Measurements from ENCODE around the gene PRLR.

The PRLR gene

DNA sequence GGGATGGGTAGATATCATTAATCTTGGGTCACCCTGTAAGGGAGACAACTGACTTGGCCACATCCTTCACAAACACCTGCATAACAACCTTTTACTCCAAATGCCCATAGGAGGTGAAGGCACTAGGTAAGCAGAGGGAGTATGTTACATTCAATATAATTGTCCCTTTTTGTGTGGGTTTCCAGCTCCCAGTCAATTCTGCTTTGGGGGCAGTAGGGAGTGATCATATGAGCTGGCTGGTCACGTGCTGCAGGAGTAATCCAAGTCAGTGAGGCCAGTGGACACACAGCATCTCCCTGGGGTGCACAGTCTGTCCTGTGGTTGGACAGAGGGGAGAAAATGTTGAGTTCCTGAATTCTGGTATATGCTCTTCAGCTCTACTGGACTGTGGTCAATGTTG is 181.4 kb downstream of the PRLR start:
- no peak overlapping the region for H3K27ac ChIP-seq
- no peak for TF ChIP-seq ZFX (IDR thresholded peaks at IDR 0.05; ENCODE audit: borderline replicate concordance)
- TF ChIP-seq, protein P1, sequence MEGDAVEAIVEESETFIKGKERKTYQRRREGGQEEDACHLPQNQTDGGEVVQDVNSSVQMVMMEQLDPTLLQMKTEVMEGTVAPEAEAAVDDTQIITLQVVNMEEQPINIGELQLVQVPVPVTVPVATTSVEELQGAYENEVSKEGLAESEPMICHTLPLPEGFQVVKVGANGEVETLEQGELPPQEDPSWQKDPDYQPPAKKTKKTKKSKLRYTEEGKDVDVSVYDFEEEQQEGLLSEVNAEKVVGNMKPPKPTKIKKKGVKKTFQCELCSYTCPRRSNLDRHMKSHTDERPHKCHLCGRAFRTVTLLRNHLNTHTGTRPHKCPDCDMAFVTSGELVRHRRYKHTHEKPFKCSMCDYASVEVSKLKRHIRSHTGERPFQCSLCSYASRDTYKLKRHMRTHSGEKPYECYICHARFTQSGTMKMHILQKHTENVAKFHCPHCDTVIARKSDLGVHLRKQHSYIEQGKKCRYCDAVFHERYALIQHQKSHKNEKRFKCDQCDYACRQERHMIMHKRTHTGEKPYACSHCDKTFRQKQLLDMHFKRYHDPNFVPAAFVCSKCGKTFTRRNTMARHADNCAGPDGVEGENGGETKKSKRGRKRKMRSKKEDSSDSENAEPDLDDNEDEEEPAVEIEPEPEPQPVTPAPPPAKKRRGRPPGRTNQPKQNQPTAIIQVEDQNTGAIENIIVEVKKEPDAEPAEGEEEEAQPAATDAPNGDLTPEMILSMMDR (IDR thresholded peaks at IDR 0.05) = no peak

DNA sequence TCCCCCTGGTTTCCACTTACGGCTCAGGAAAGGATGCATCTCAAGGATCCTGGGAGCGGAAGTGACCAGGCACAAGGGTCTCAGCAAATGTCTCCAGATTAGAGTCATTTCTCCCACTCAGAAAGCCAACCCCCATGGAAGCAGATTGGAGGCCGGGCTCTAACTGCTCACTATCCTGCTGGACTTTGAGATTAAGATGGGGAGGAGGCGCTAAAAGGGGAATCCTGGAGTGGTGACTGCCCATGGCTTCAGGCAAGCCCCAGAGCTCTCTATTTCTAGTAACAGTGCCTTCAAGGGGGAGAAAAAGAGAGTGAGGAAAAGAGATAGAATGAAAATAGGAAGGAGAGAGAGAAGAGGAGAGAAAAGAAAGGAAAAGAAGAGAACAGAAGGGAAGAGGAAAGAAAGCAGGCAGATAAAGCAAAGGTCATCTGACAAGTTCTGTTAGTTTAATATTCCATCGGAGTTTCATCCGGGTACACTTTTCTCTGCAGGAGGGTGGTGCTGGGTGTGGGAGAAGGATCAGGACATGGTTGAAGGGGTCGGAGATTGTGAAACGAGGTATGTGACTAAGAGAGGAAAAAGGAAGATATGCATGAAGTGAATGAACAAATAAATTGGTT is 182.4 kb downstream of the PRLR start, which contains the start of gene AGXT2:
Gene AGXT2, minus strand, starts transcription at position 165 of the 620 bp plus-strand sequence. Its CDS starts 57 bp downstream, at position 108.
- TF ChIP-seq, protein P1 (IDR thresholded peaks at IDR 0.05) = no peak
- no peak for TF ChIP-seq ZFX (IDR thresholded peaks at IDR 0.05; ENCODE audit: borderline replicate concordance)
- no peak within 1 kb of the TSS for H3K27ac ChIP-seq

DNA sequence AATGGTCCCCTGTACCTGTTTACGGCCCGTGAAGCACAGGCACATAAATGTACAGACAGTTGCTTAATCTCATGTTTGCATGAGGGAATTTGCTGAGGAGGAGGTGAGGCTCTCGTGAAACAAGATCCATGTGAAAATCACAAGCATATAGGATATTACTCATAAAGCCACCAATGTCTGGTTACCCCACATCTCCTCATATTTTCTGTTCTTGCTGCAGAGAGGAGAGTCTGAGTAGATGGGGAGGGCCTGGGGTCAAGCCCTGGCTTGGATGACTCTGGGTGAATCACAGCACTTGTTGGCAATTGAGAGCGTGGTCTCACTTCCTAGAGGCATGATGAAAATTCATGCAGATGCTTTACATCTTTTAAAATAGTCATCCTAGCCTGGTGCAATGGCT is 183.5 kb downstream of the PRLR start:
- TF ChIP-seq, protein P1 (IDR thresholded peaks at IDR 0.05) = no peak
- no peak for TF ChIP-seq ZFX (IDR thresholded peaks at IDR 0.05; ENCODE audit: borderline replicate concordance)
- H3K27ac ChIP-seq = no peak overlapping the region

DNA sequence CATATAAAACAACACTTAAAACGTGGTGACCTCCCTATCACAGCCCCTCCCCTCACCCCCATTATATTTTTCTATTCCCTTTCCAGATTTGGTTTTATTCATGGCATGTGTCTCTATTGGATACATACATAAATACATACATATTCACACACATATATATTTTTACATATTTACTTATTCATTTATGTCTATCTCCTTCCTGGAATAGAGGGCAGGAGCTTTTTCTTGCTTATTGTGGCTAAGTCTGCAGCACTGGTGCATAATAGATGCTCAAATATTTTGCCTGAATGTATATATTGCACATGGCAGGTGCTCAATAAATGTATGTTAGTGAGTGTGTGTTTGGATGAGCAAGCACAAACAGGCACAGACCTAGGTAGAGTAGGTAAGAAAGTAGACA is 185.0 kb downstream of the PRLR start:
- no peak overlapping the region for H3K27ac ChIP-seq
- TF ChIP-seq, protein P1 (IDR thresholded peaks at IDR 0.05) = no peak
- no peak for TF ChIP-seq ZFX (IDR thresholded peaks at IDR 0.05; ENCODE audit: borderline replicate concordance)

DNA sequence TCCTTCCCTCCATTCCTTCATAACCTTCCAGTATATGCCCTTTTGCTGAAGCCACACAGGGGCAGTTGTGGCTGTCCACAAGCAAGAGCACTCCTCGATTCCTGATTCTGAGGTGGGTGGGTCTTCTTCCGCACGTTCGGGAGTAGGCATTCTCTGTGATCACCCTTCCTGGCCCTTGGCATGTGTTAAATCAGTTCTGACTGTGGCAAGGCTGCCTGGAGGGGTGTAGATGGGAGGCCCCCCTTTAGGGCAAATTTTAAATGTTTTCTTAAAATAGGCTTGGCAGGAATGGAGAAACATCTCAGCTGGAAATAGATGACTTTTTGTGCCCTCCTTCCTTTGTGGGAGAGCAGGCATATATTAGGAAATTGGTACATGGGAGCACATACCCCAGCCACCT is 185.6 kb downstream of the PRLR start:
- no peak overlapping the region for H3K27ac ChIP-seq
- TF ChIP-seq, protein P1 (IDR thresholded peaks at IDR 0.05) = no peak
- TF ChIP-seq ZFX (IDR thresholded peaks at IDR 0.05; ENCODE audit: borderline replicate concordance) = no peak

DNA sequence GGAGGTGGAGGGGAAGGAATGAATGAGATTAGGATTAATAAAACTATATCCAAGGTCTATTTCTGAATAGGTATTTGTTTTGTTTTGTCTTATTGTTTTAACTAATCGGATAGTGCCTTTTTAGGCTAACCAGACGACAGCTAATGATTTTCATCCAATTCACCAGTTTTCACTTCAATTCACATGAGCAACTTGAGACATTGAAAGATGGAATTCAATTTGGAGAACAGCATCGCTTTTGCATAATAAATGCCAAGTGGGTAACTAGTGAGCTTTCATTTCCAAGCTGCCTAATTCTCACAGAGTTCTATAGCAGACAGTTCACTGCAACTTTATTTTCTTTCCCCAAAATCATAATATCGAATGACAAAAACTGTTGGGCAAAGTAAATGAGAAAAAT is 187.5 kb downstream of the PRLR start:
- TF ChIP-seq, protein P1 (IDR thresholded peaks at IDR 0.05) = no peak
- no peak for TF ChIP-seq ZFX (IDR thresholded peaks at IDR 0.05; ENCODE audit: borderline replicate concordance)

DNA sequence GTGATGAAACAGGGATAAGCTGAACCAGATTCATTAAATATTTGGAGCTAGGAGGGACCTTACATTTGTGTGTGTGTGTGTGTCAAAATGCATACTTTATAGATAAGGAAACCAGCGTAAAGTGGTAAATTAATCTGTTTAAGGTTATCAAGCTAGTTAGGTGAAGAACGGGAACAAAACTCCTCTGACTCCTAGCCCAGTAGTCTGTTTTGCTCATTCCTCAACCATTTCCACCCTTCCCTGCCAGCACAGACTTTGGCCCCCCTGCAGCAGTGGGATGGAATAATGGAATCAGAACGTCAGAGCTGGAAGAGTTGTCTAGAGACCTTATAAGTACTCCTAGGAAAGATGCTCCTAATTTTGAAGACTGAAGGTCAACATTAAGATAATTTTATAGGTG is 189.0 kb downstream of the PRLR start:
- TF ChIP-seq ZFX (IDR thresholded peaks at IDR 0.05; ENCODE audit: borderline replicate concordance) = no peak
- TF ChIP-seq, protein P1 (IDR thresholded peaks at IDR 0.05) = no peak
- H3K27ac ChIP-seq = no peak overlapping the region

More for the DNA sequence above, 187.5 kb downstream of the PRLR start:
- no peak overlapping the region for H3K27ac ChIP-seq

Data from 22Rv1 (cell line).